Hematopoietic multipotent progenitor cell treated with erythropoietin and hydrocortisone succinate and interleukin-3 and kit ligand, for 15 days (in vitro differentiated cells): ENCODE data around the gene CXCR1.
A peak's percentile ranks its signal among the peaks of the same experiment; 100 is the strongest.
"Not testable (repeated sequence)": the region's sequence is repeated elsewhere in the genome, so short reads cannot be mapped to it uniquely, and the experiment has no call there.

Source experiments
- DNase-seq: peaks from one replicate; pipeline ENCODE4 v3.0.0-alpha.2; 2015; ENCODE audit warnings: low spot score

CXCR1 gene

DNA sequence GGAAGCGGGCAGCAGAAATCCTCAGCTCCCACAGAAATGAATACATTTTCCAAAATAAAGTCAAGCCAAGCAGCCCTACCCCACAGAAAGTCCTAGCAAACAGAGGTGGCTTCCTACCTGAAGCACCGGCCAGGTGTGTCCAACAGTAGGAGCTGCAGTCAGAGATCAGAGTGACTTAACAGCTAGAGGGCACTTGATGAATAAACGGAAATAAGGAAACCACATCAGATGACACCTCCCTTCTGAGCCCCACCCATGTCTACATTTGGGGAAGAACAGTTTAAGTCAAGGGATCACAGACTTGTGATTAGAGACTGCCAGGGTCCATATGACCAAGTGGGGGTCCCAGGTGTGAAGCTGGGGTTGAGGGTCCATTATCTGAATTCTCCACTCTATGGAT lies at the start of gene CXCR1:
TSS of gene CXCR1 (minus strand) at position 172 of the 400 bp plus-strand sequence. CDS start 1,751 bp downstream, outside the sequence.
- DNase-seq, result no peak

- DNase-seq, result no peak
Measured at GRCh38 chr2:218216336-218216673, 49.5 kb upstream of the CXCR1 start.

GRCh38 chr2:218214116-218214515 lies 47.4 kb upstream of the CXCR1 start:
- no peak for DNase-seq

GRCh38 chr2:218209078-218209477 lies 42.3 kb upstream of the CXCR1 start:
- no peak for DNase-seq

DNA sequence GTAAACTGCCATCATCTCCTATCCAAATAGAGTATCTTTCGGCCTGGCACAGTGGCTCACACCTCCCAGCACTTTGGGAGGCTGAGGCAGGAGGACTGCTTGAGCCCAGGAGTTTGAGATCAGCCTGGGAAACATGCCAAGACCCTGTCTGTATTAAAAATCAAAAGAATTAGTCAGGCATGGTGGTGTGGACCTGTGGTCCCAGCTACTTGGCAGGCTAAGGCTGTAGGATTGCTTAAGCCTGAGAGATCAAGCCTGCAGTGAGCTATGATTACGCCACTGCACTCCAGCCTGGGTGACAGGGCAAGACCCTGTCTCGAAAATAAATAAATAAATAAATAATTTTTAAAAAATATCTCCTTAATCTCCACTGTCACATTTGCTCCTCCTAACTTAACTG lies 35.5 kb upstream of the CXCR1 start:
- DNase-seq, result no peak

- DNase-seq, result no peak
Measured at GRCh38 chr2:218196974-218197373, 30.2 kb upstream of the CXCR1 start.

GRCh38 chr2:218194880-218195279 lies 28.1 kb upstream of the CXCR1 start:
- DNase-seq, result no peak

DNA sequence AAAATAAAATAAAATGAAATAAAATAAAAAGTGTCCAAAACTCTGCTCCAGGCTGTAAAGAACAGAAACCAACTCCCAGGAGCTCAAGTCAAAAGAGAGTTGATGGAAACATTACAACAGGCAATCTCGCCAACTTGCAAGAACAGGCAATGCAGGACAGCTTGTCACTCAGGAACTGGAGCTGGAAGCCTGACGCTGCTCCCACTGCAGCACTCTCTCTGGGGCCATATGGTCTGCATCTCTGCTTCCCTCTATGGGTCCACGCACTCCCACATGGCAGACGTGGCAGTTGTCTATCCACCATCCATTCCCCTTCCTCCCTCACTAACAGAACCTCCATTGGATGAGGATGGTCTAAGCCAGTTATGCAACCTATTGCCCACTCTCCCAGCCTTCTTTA lies 26.9 kb upstream of the CXCR1 start:
- DNase-seq, result no peak

DNA sequence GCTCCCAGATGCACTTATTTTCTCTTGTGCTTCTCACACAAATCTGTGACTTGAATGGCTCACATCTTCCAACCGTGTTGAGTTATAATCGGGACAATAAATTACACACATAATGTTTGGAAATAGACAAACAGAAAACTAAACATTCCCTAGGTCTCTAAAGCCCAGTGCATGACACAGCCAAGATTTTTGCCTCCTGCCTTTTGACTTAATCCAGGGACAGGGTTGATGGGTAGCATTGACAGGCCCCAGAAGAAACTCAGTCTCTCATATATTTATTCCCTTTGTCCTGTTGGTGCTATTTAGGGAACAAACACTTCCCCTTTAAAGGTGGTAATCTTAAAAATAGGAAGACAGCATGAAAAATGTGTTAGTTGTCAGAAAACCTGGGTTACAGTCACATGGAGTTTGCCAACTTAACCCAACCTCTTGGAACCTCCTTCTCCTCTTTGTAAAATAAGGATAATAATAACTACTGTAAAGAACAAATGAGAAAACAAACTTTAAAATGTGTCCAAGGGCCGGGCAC lies 26.2 kb upstream of the CXCR1 start:
- no peak for DNase-seq

DNA sequence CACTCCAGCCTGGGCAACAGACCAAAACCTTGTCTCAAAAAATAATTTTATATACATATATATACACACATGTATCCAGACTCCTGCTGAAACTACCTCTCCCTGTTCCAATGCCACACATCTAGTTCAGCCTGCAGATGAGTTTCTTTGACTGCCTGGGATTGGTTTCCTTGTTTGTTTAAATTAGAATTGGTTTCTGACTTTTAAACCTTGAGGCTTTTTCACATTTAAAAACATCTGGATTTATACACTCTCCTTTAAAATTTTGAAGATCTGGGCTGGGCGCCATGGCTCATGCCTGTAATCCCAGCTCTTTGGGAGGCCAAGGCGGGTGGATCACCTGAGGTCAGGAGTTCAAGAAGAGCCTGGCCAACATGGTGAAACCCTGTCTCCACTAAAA lies 21.8 kb upstream of the CXCR1 start:
- DNase-seq, result no peak

- no peak for DNase-seq
Measured at GRCh38 chr2:218187296-218188015, 20.7 kb upstream of the CXCR1 start.

DNA sequence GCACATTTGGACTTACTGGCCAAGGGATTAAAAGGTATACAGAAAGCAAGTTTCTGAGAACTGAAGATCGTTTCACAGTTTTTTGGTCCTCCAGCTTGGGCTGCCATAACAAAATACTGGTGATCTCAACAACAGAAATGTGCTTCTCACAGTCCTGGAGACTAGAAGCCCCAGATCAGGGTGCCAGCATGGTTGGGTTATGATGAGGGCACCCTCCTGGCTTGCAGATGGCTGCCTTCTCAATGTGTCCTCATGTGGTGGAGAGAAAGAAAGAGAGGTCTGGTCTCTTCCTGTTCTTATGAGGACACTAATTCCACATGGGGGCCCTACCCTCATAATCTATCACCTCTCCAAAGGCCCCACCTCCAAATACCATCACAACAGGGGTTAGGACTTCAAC lies 20.1 kb upstream of the CXCR1 start:
- no peak for DNase-seq

DNA sequence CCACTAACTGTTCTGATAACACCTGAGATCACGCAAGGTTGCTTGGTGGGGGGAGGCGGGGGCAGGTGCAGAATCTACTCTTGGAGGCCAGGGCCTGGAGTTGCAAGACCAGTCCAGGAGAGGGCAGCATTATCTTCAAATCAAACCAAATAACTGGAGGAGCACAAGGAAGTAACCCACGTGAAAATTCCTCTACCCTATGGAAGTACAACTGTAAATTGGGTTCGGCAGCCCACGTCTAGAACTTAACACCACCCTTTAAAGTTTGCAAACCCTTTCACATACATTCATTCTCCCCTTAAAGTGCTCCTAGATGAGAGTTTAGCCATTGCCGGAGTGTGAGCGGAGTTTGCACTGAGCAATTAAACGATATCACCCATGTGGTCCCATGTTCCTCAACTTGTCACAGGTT lies 19.6 kb upstream of the CXCR1 start:
- DNase-seq, result peak; percentile 70

GRCh38 chr2:218184331-218184730 lies 17.6 kb upstream of the CXCR1 start:
- DNase-seq, result no peak

GRCh38 chr2:218180467-218181114 lies 13.8 kb upstream of the CXCR1 start:
- no peak for DNase-seq

DNA sequence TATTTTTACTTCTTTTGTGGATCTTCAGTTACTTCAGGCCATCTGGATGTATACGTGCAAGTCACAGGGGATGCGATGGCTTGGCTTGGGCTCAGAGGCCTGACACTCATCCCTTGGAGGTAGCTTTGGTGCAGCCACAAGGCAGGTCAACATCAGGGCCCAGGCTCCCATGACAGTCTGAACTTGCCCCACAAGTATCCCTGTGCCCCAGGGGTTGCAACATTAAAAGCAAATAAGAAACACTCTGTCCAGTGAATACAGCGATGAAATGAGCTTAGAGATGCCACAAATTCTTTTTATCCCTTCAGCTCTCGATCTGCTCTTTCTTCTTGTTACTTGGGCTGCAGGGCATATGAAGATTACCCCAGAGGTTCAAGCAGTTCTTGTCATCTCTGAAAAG lies 13.0 kb upstream of the CXCR1 start:
- no peak for DNase-seq

GRCh38 chr2:218172845-218173244 lies 6.1 kb upstream of the CXCR1 start:
- DNase-seq, result no peak

DNA sequence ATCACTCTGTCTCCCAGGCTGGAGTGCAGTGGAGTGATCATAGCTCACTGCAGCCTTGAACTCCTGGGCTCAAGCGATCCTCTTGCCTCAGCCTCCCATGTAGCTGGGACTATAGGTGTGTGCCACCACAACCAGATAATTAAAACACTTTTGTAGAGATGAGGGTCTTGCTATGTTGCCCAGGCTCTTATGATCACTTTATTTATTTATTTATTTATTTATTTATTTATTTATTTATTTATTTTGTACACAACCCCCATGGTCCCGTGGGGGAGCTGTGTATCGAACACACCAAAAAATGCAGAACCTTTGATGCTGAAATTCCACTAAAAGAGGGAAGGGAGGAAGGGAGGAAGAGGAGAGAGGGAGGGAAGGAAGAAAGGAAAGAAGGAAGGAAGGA lies 5.0 kb upstream of the CXCR1 start:
- DNase-seq, result not testable (repeated sequence)

DNA sequence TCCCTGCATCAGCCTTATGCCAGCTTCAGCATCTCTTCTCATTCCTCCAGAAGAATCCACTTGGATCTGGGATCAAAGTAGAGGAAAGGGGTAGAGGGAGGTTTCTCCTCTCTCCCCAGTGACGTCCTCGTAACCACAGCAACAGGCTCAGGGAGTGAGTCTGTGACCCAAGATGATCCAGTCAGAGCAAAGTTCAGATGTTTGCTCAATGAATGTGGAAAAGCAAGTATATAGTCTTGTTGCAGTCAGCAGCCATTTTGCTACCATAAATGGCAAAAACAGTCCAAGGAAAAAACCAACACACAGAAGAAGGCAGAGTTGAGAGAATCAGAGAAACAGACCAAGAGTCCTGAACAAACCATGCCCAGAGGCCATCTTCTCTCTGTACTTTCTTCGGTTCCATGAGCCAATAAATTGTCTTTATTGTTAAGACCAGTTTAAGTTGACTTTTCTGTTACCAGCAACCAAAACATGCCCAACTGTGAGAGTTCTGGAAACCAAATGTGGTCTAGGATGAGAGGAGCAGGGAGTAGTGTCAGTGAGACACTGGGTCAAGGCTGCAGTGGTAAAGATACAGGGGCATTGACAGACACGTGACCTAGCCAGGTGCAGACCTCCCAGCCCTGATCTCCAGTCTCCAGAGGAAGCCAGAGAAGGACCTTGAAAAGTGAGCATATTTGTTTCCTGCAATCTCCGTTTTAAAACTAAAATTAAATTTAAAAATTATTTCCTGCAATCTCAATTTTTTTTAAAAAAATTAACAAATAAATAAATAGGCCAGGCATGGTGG lies 3.2 kb upstream of the CXCR1 start:
- no peak for DNase-seq

DNA sequence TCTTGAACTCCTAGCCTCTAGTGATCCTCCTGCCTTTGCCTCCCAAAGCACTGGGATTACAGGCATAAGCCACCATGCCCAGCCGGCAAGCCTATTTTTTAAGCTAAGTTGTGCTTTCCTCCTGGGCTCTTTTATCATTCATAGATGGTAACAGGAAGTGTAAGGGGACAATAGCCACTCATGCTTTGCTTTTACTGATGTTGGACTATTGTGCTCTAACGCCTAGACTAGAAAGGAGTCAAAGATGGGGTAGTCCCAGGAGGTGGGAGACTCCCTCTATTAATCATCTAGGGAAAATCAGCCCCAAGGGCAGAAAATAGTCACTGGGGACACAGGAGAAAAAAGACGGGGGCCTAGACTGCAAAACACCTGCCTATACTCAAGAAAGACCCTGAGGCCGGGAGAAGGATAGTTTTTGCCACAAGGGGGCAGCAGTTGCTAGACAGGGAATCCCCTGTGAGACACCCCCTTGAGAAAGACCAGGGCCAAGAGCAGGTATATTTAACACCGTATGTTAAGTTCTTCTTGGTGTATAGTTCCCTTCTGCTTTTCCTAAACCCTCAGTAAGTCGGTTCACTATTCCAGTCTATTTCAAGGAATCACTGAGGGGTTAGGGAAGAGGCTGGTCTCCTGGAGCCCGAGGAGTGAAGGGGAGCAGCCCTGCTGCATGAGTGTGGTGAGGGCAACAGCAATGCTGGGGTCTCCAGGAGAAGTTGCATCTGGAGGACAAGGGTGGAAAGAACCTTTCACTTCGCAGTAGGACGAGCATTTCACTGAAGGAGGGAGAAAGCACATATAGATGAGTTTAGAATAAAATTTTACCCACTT lies 2.1 kb upstream of the CXCR1 start:
- DNase-seq, result peak; percentile 66

DNA sequence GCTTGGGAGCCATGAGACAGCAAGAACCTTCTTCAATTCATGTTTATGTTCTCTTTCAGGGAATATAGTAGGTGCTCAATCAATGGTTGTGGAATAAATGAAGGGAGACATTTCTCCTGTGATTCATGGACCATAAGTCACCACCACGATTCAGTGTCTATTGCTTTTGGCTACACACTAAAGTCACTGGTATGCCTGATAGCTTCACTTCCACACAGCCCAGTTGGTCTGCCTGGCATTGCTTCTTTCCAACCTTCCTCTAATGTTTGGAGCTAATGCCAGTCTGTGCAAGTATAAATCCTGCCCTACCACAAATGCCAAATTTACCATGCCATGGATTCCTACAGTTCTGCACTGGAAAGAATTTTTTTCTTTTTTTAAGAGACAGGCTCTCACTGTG lies 1.3 kb upstream of the CXCR1 start:
- DNase-seq, result no peak

DNA sequence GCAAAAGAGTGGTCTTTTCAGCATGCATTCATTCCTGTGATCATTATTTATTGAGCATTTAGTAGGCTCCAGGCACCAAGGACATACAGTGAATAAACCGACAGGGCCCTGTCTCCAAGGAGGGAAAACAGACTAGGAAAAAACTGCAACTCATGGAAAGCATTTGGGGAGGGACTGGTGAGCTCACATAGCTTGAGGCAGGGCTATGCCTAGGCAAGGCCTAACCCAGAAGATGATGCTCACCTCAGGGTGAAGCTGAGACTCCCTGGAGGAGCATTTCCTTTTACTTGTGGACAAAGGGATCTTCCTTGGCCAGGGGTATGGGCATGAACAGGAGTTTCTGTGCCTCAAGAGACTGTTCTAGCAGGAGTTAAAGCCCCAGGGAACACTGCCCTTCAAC lies 3.9 kb downstream of the CXCR1 start:
- no peak for DNase-seq
